Measurements from ENCODE around the gene PPEF1.
A peak's percentile ranks its signal among the peaks of the same experiment; 100 is the strongest.

GRCh38 chrX:18793601-18794089 lies 86.2 kb downstream of the PPEF1 start:
- TF ChIP-seq CTCF (IDR thresholded peaks at IDR 0.05) = peak; percentile 27
- no peak for TF ChIP-seq EZH2 (IDR thresholded peaks at IDR 0.05)
- peak; percentile 89 for TF ChIP-seq EZH2phosphoT487 (IDR thresholded peaks at IDR 0.05)

Measured in neural progenitor cell (in vitro differentiated cells).